Mesenteric fat pad (tissue), 1 donor: Measurements from ENCODE around the gene SNRPA1. TPM values are rescaled to one million over a fixed set of nuclear protein-coding genes. Genes with fewer than 3 reads are reported as not detected.

ENCODE experiments used
- DNase-seq: peaks from one replicate; pipeline ENCODE4 v3.0.0-alpha.2; 2020; ENCODE audit warnings: low spot score
- total RNA-seq: library from RNA; stranded (reverse); fragmentation: NEBNext Ultra II Directional; extraction: Animal tissue kit (Norgen Biotek cat#: 25700); gene quantifications from one replicate; pipeline ENCODE4 v1.2.1, GENCODE V29; 2021
- donor health status: DM: yes; HTN: yes; CAD: no.

Gene SNRPA1
- total RNA-seq, 1 donor from 2014 or later, result 40.8 TPM

- DNase-seq, result no peak
These were observed 30.0 kb downstream of the SNRPA1 start for GRCh38 chr15:101264911-101265641.

- no peak for DNase-seq
These were observed 31.0 kb downstream of the SNRPA1 start for GRCh38 chr15:101264011-101264410.

GRCh38 chr15:101262551-101262950 lies 32.5 kb downstream of the SNRPA1 start:
- DNase-seq, result no peak

- no peak for DNase-seq
These were observed 36.6 kb downstream of the SNRPA1 start for GRCh38 chr15:101258238-101259144.

- no peak for DNase-seq
These were observed 38.3 kb downstream of the SNRPA1 start for GRCh38 chr15:101256757-101257156.

GRCh38 chr15:101255615-101256241 lies 39.3 kb downstream of the SNRPA1 start:
- no peak for DNase-seq

- no peak for DNase-seq
These were observed 40.0 kb downstream of the SNRPA1 start for GRCh38 chr15:101255051-101255395.

GRCh38 chr15:101254157-101255050 lies 40.6 kb downstream of the SNRPA1 start:
- no peak for DNase-seq

GRCh38 chr15:101252836-101253235 lies 42.2 kb downstream of the SNRPA1 start:
- no peak for DNase-seq

- peak; percentile 99 for DNase-seq
These were observed 42.9 kb downstream of the SNRPA1 start, which contains the start of gene CHSY1 for GRCh38 chr15:101251830-101252820. Gene CHSY1 (minus strand): TSS chr15:101252048. CDS start chr15:101251456, 592 bp downstream.

GRCh38 chr15:101250873-101251829 lies 43.9 kb downstream of the SNRPA1 start:
- no peak for DNase-seq

GRCh38 chr15:101250341-101250831 lies 44.7 kb downstream of the SNRPA1 start:
- DNase-seq, result no peak

- no peak for DNase-seq
These were observed 46.8 kb downstream of the SNRPA1 start for GRCh38 chr15:101248274-101248673.

- DNase-seq, result no peak
These were observed 48.0 kb downstream of the SNRPA1 start for GRCh38 chr15:101246824-101247745.

GRCh38 chr15:101246391-101246790 lies 48.7 kb downstream of the SNRPA1 start:
- DNase-seq, result no peak

- DNase-seq, result no peak
These were observed 50.0 kb downstream of the SNRPA1 start for GRCh38 chr15:101244889-101245668.
